Activated CD4-positive, alpha-beta T cell treated with anti-CD3 and anti-CD28 coated beads, Interleukin-2, Interleukin-6, amounts not matched to agents 100 ng/mL and 50 ng/mL, durations not matched to agents 16 hours and 8 hours (primary cell): Measurements from ENCODE around the gene LCLAT1.
"Not testable (repeated sequence)": the region's sequence is repeated elsewhere in the genome, so short reads cannot be mapped to it uniquely, and the experiment has no call there.

ENCODE experiments used
- DNase-seq: peaks from one replicate; pipeline ENCODE4 v3.0.0-alpha.2; 2020

LCLAT1 gene

DNA sequence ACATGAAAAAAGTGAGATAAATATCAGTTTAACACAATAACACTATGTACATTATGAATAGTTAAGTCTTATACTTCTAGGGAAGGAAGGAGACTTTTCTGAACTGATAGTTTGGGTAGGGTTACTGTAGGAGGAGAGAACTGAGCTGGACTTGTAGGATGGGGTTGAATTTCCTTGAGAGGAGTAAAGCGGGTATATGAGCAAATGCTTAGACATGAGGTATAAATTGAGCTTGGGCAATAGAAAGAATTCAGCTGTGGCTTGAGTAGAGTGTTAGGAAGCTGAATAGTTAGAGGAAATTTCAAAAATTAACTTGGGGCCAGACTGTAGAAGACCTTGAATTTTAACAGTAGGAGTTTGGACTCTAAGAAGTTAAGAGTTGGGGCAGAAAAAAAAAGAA, 45.1 kb downstream of the LCLAT1 start:
- DNase-seq = no peak

- DNase-seq = no peak
These were observed 45.6 kb downstream of the LCLAT1 start for GRCh38 chr2:30492619-30493018.

- no peak for DNase-seq
These were observed 46.4 kb downstream of the LCLAT1 start for GRCh38 chr2:30493440-30493839.

GRCh38 chr2:30495896-30496295, 48.9 kb downstream of the LCLAT1 start:
- DNase-seq = not testable (repeated sequence)

- DNase-seq = no peak
These were observed 52.6 kb downstream of the LCLAT1 start for GRCh38 chr2:30499681-30500080.

GRCh38 chr2:30500699-30501098, 53.7 kb downstream of the LCLAT1 start:
- DNase-seq = no peak

DNA sequence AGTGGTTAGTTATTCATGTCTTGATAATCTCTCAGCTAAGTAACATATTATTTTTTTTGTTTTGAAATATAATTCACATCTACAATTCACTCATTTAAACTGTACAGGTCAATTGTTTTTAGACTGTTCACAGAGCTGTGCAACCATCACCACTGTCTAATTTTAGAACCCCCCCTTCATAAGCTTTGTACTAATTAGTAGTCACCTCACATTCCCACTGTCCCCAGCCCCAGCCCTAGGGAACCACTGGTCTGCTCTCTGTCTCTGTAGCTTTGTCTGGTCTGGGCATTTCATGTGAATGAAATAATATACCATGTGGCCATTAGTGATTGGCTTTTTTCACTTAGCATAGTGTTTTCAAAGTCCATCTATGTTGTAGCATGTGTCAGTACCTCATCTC, 55.3 kb downstream of the LCLAT1 start:
- DNase-seq = no peak

GRCh38 chr2:30503007-30503694, 56.1 kb downstream of the LCLAT1 start:
- DNase-seq = peak; percentile 4

DNA sequence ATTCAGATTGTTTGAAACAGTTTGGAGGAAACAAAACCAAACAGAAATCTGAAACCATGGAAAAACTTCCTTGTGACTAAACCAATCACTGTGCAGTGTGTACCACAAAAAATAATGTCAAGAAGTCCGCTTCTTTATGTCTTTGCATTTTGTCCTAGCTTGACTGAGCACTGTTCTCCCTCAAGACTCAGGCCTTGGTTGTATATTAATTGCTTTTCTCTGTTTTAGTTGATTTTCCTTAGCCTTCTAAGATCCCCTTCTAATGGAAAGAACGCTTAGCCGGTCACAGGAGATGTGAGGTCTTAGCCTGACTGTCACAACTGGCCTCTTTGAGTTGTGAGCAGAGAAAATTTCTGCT, 56.6 kb downstream of the LCLAT1 start:
- DNase-seq = no peak

DNA sequence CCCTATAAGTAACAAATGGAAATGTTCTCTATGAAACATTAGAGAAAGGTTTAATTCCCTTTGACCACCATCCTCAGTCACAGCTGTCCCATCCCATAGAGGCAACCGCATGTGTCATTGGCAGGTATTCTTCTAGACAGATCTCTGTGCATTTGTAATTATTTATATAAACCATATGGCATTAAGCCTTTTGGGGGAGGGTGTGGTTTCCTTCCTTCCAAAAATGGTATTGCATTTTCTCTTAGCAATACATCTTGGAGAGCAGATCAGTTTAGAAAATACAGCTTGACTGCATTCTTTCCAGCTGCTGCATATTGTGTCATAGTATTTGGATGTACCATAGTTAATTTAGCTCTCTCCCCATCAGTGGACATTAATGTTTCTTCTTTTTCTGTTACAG, 57.7 kb downstream of the LCLAT1 start:
- no peak for DNase-seq

- no peak for DNase-seq
These were observed 58.6 kb downstream of the LCLAT1 start for GRCh38 chr2:30505500-30506180.

- DNase-seq = not testable (repeated sequence)
These were observed 60.4 kb downstream of the LCLAT1 start for GRCh38 chr2:30507460-30507859.

DNA sequence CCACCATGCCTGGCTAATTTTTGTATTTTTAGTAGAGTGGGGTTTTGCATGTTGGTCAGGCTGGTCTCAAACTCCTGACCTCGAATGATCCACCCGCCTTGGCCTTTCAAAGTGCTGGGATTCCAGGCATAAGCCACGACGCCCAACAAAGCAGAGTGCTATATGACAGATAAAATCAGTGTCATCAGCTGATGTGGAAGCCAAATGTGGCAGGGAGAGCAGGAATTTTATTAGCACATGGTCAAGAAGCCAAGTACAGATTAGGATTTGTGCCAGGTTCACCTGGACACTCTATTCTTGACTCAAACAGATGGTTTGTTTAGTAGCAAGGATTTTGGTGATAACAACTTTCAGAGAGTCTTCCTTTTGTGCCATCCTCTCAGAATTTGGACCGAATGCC, 62.7 kb downstream of the LCLAT1 start:
- no peak for DNase-seq

DNA sequence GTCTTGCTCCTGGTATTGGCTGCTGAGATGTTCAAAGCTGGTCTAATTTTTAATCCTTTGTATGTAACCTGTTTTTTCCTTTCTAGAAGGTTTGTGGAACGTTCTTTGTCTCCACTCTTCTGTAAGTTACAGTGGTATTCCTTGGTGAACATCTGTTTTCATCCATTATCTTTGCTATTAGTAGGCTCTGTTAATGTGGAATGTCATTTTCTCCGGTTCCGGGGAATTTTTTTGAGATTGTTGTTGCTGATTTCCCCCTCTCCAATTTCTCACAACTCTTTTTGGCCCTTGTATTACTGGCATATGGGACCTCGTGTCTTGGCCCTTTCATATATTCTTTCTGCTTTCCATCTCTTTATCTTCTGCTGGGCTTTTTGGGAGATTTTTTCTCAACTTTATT, 63.4 kb downstream of the LCLAT1 start:
- no peak for DNase-seq

DNA sequence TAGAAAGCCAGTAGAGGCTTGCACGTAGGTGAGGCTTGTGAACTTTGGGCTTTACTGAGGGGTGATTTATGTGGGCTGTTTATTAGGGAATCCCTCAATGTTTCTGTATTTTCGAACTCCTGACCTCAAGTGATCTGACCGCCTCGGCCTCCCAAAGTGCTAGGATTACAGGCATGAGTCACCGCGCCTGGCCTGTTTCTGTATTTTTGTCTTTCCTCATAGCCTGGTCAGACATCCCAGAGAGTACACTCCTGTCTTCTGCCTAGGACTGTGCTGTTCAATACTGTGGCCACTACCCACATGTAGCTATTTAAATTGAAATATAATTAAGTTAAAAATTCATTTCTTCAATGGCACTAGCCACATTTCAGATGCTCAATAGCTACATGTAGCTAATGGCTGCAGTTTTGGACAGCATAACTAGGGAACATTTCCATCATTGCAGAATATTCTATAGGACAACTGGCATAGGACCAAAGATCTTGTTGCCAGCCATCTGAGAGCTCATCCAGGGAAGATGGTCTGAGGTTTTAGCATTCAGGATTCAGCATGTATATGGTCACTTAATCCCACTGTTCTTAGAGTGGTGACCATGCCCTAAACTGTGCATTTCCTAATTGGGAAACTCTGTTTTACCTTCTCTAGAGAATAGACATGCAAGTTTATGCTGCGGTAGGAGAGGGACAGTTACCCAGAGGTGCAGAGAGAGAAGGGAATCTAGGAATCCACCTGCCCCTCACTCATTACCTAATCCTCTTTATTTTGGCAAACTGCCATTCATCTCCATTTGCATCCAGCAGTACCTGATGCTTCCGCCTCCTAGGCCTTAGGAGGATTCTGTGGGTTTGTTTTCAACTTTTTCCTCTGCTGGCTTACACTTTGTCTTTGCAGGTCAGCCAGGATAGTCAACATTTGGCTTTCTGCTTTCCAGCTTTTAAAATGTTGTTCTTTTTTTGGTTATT, 64.4 kb downstream of the LCLAT1 start:
- no peak for DNase-seq

GRCh38 chr2:30512243-30512886, 65.3 kb downstream of the LCLAT1 start:
- no peak for DNase-seq

DNA sequence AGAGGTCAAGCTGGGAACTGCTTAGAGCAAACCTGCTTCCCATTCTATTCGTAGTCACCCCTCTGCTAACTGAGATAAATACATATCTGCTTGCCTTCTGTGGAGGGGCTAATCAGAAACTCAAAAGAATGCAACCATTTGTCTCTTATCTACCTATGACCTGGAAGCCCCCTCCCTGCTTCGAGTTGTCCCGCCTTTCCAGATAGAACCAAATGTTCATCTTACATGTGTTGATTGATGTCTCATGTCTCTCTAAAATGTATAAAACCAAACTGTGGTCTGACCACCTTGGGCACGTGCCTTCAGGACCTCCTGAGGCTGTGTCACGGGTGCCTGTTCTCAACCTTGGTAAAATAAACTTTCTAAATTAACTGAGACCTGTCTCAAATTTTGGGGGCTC, 66.6 kb downstream of the LCLAT1 start:
- DNase-seq = not testable (repeated sequence)

DNA sequence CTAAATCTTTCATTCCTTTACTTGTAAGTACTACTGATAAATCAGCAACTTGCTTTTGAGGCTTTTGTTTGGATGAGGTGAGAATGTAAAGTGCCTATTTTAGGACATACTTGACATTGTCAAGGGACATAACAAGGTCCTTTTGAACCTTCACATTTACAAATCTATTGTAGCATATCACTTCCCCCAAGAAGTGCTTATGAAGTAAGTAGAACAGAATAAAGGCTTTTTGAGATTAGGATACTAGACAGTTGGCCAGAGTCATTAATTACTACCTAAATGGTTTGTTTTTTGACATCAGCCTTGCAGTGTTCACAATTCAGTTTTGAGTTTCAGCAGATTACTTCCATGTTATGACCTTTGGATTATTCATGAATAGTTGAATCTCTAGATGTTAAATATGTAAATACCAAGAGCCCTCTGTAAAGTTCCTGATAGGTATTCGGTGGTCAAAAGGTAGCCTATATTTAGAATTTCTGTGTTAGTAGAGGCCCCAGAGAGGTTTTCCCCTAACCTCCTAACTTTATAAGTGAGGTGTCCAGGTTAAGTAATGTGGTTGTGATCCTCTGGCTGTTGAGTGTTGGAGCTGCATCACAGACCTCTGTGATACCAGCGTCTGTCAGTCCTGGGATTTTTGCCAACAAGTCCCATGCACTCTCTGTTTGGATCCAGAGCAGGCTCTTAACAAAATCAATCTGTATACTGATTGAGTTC, 67.2 kb downstream of the LCLAT1 start:
- no peak for DNase-seq

GRCh38 chr2:30514848-30515435, 67.9 kb downstream of the LCLAT1 start:
- DNase-seq = no peak

DNA sequence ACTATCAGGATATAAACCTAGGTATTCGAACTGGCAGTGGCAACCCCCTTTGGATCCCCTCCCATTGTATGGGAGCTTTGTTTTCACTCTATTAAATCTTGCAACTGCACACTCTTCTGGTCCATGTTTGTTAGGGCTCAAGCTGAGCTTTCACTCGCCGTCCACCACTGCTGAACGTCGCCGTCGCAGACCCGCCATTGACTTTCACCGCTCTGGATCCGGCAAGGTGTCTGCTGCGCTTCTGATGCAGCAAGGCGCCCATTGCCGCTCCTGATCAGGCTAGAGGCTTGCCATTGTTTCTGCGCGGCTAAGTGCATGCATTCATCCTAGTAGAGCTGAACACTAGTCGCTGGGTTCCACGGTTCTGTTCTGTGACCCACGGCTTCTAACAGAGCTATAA, 69.1 kb downstream of the LCLAT1 start:
- no peak for DNase-seq

DNA sequence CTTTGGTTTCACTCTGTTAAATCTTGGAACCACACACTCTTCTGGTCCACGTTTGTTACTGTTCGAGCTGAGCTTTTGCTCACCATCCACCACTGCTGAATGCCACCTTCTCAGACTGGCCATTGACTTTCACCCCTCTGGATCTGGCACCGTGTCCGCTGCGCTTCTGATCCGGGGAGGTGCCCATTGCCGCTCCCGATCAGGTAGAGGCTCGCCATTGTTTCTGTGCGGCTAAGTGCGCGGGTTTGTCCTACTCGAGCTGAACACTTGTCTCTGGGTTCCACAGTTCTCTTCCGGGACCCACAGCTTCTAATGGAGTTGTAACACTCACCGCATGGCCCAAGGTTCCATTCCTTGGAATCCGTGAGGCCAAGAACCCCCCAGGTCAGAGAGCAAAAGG, 72.8 kb downstream of the LCLAT1 start:
- DNase-seq = no peak

GRCh38 chr2:30522421-30522820, 75.4 kb downstream of the LCLAT1 start:
- no peak for DNase-seq
